Measurements from ENCODE around the gene ARID2. TPM values are rescaled to one million over a fixed set of nuclear protein-coding genes. Genes with fewer than 3 reads are reported as not detected.

ARID2 gene
- total RNA-seq, 4 donors from 2014 or later: 27.7 to 46.5 (median 35.4) TPM

- no peak for TF ChIP-seq CTCF (IDR thresholded peaks at IDR 0.05; ENCODE audit: low read depth)
Observed at GRCh38 chr12:45742590-45742989, 13.1 kb downstream of the ARID2 start.

DNA sequence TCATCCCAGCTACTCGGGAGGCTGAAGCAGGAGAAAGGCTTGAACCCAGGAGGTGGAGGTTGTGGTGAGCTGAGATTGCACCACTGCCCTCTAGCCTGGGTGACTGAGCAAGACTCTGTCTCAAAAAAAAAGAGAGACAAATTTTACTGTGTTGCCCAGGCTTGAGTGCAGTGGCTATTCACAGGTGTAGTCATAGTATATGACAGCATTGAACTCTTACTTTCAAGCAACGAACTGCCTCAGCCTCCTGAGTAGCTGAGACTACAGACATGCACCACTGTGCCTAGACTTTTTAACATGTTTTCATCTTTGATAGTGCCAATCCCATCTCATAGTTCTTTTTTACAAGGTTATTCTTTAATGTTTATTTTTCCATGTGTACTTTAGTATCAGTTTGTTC, 13.7 kb downstream of the ARID2 start:
- TF ChIP-seq CTCF (IDR thresholded peaks at IDR 0.05; ENCODE audit: low read depth): no peak

DNA sequence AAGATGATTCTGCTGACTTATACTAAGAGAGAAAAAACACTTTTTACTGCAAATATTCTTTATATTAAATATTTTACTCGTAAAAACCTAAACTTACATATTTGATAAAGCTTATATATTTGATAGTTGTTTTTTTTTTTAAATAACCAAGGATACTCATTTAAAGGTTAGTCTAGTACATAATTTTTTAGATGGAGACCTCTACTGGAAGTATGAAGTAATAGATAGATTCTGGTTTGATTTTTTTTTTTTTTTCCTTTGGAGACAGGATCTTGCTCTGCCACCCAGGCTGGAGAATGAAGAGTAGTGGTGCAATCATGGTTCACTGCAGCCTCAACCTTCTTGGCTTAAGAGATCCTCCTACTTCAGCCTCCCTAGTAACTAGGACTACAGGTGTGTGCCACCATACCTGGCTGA, 16.4 kb downstream of the ARID2 start:
- TF ChIP-seq CTCF (IDR thresholded peaks at IDR 0.05; ENCODE audit: low read depth): no peak

- TF ChIP-seq CTCF (IDR thresholded peaks at IDR 0.05; ENCODE audit: low read depth): no peak
Observed at GRCh38 chr12:45756666-45757065, 27.2 kb downstream of the ARID2 start.

DNA sequence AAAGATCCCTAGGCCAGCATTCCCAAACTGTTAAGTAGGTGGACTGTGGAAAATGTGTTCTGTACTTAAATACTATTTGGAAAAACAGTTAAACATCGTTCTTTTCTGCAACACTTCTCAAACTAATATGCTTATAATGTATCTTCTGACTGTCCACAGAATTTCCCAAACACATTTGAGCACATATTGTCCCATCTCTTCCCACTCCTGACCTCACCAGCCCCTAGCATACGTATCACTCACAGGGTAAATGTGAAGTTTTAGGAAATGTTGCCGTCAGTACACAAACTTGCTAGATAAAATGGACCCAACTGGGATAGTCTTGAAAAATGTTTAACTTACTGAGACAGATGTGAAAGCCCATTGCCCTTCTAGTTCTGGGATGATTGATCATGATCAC, 27.7 kb downstream of the ARID2 start:
- no peak for TF ChIP-seq CTCF (IDR thresholded peaks at IDR 0.05; ENCODE audit: low read depth)

DNA sequence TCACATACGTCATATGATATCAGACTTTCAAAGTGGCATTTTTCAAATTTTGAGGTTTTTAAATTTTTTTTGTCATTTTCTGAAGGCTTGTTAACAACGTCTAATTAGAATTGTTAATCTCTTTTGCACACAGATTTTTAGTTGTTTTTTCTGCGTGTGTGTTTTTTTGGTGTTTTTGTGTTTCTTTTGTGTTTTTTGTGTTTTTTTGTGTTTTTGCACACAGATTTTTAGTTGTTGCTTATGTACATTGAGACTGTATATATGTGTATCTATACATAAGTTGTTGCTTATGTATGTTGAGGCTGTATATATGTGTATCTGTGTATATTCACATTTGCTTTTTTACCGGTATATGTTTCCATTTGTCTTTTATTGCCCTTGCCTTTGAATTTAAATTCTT, 30.8 kb downstream of the ARID2 start:
- TF ChIP-seq CTCF (IDR thresholded peaks at IDR 0.05; ENCODE audit: low read depth): no peak

DNA sequence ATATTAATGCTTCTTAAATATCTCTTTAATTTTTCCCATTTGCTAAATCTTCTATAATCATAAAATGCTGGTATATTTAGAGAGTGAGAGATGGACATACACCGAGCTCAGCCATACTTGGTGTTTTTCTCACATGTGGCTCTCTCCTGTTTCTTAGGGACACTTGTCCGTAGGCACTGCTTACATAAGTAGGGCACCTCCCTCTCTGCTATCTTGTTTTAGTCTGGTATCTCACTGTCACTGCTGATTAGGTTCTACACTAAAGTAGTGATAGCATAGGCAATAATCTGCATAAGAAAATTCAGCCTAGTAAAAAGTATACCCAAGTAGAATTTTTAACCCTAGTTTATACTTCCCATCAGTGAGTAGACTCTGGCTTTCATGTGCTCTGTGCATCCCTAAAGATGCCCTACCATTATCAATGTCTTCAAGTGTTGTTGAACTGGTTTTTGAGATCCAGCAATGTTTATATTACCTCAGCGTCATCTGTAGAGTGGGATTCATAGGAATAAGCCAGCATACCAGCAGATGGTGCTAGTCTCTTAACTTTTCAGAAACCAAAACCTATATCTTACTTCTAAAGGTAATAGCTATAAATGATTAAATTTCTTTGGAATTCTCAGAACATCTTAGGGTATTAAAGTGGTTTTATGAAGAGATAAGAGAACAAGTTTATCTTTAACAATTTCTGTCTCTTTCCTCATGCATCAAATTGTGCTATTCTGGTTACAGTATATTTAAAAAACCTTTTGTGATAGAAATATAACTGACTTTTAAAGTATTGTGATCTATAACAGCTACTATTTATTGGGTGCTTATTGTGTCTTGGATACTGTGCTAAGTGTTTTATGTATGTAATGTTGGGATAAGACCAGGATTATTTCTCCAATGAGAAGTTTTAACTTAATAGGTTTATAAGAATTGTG, 32.9 kb downstream of the ARID2 start:
- TF ChIP-seq CTCF (IDR thresholded peaks at IDR 0.05; ENCODE audit: low read depth): no peak
